Skin epidermis (tissue), 12 donors: ENCODE measurements around the gene FARS2.
"Not testable (repeated sequence)": the region's sequence is repeated elsewhere in the genome, so short reads cannot be mapped to it uniquely, and the experiment has no call there.

Source experiments
- H3K27ac ChIP-seq, 21 experiments: fragments of 200-600 bp; sonication (generic) in 11 of 21; one replicate each; pipeline ENCODE4 v1.5.0; 2020; ENCODE audit warnings: mild to moderate bottlenecking in 3 of 21, inconsistent platforms in 2 of 21, moderate library complexity in 2 of 21
- H3K4me3 ChIP-seq, 7 experiments: fragments of 200-600 bp; sonication (generic) in 2 of 7; one replicate each; pipeline ENCODE4 v1.5.0; 2020; ENCODE audit warnings: inconsistent platforms in 2 of 7, mild to moderate bottlenecking in 2 of 7, moderate library complexity in 1 of 7

FARS2 gene

DNA sequence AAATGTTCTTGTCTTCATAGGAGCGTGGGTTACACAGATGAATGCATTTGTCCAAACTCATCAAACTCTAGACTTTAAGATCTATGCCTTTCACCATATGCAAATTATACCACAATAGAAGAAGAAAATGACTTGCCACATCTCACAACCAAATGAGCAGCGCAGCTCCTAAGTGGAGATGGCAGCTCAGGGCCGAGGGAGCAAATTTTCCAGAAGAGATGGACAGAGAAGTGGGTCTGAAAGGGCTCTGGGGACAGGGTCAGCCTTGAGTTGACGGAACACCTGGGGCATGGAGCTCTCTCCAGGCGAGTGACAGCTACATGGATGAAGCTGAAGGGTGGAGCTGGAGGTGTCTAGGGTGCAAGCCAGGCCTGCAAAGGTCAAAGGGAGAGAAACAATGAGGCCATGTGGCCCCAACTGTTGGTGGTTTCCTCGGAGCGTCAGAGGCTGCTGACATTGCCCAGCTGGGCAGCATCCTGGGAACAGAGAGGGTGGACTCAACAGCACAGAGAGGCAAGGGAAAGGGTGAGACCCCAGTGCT, 517.1 kb downstream of the FARS2 start:
- H3K4me3 ChIP-seq = no peak overlapping the region
- no peak overlapping the region for H3K27ac ChIP-seq

DNA sequence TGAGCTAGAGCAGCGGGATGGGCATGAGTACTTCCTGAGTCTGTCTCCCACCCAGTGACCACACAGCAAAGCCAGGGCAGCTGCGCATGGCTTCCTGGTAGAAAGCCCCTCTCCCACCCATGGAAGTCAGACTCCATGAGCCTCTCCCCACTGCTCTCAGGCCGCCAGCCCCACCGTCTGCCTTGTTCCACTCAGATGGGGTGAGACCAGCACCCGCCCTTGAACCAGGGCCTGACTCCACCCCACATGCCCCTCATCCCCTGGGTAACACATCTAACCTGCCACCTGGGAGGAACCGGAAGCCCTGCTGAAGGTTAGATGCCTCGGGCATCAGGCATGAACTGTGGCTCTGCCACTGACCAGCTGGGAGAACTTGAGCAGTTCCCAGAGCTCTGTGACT, 517.6 kb downstream of the FARS2 start:
- H3K4me3 ChIP-seq = no peak overlapping the region

DNA sequence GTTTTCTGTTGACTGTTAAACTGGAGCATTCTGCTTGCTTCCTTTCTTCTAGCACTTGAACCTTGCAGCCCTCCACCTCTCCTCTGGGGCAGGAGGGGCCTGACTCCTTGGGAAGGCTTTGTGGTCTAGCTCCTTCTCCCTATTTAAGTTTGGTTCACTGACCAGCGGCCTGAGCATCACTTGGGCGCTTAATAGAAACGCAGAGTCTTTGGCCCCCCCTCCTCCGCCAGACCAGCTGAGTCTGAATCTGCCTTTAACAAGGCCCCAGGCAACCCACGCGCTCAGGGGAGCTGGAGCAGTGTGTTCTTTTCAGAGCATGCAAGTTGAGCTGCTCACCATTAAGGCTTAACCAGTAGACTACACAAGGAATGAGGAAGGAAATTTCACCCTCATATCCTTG, 519.7 kb downstream of the FARS2 start:
- H3K27ac ChIP-seq = no peak overlapping the region
- no peak overlapping the region for H3K4me3 ChIP-seq

More for the DNA sequence above, 517.6 kb downstream of the FARS2 start:
- H3K27ac ChIP-seq = no peak overlapping the region

DNA sequence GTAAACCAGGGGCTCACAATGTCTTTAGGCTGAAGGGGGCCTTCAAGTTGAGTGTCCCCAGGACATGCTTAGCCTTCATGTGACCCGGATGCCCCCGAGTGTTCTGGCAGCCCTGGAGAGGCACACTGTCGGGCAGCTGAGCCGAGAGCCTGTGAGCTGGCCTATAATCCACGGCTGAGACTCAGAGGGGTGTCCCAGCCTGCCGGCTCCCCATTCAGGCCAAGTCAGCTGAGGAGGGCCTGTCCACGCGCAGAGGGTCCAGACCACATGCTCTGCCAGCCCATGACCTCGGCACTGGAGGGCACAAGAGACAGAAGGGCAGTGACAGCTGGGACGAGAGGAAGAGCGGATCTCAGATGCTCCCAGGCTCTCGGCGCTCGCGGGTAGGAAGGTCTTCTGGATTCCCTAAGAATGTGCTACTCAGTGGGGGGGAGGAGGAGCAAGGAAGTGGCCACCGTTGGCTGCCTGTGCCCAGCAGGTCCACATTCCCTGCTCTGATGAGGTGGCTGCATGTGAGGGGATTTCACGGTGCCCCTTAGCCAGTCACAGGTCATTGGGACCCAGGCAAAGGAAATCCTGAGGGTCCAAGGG, 520.7 kb downstream of the FARS2 start:
- Histone ChIP-seq H3K4me3 (no peak overlapping the region), H3K27ac (no peak overlapping the region)

DNA sequence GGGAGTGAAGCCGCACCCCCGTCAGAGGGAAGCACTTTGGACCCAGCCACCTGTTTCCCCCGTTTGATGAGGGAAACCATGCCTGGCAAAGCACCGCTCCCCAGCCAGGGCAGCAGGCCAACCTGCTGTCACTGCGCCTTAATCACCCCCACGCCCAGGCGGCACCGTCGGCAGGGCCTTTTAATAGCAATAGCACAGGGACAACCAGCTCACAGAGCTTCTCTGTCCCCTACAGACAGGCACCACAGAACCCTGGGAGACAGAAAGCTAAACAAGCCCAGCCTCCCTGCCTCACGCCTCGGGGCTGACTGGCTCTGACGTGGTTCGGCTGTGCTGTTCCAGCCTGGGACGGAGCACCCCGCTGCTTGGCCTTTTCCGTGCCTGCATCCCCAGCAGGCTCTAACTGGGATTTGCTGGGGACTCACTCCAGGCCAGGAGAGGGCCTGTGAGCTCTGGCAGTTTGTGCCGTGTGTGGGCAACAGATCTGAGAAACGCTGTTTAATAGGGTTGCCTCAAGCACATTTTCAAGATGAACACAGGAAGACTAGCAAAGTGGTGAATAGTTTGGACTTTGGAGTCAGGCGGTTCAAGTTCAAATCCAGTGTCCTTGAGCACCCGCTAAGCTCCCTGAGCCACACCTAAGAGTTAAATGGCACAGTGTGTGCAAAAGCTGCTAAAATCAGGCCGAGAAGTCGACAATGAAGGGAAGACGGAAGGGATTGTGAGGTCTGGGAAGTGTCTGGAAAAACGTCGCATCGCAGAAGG, 521.7 kb downstream of the FARS2 start:
- Histone ChIP-seq H3K27ac (no peak overlapping the region), H3K4me3 (no peak overlapping the region)

DNA sequence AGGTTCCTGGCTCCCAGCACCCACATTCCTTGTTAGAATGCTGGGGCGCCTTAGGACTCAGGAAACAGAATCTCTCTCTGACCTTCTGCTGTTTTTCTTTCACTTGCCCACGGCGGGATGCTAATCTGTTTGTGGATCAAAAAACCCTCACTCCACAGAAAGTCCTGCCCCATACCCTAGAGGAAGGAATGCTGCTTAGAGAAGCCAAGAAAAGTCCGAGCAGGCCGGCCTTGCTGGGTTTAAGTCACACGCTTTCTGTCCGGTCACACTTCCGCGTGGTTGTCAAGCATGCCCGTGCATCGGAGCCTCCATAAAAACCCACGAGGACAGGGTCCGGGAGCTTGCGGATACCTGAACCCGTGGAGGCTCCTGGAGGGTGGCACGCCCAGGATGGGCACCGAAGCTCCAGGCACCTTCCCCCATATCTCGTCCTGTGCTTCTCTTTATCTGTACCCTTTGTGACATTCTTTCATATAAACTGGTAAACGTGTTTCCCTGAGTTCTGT, 522.3 kb downstream of the FARS2 start:
- no peak overlapping the region for H3K27ac ChIP-seq
- H3K4me3 ChIP-seq = no peak overlapping the region

DNA sequence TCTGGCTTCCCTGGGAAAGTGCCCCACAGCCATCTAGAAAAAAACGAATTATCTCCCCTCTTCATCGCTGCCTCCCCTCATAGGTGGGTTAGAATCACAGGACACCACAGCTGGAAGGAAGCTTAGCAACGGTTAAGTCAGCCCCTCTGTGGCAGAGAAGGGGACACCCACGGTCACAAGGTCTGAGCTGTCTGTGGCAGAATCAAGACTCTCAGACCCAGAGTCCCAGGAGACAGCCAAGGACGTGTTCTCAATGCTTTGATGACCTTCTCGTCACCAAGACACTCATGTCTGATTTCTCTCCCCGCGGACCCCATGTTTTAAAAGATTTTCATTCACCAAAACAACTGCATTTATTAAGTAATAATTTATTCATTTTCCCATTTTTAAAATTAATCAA, 523.9 kb downstream of the FARS2 start:
- no peak overlapping the region for H3K4me3 ChIP-seq
- no peak overlapping the region for H3K27ac ChIP-seq

DNA sequence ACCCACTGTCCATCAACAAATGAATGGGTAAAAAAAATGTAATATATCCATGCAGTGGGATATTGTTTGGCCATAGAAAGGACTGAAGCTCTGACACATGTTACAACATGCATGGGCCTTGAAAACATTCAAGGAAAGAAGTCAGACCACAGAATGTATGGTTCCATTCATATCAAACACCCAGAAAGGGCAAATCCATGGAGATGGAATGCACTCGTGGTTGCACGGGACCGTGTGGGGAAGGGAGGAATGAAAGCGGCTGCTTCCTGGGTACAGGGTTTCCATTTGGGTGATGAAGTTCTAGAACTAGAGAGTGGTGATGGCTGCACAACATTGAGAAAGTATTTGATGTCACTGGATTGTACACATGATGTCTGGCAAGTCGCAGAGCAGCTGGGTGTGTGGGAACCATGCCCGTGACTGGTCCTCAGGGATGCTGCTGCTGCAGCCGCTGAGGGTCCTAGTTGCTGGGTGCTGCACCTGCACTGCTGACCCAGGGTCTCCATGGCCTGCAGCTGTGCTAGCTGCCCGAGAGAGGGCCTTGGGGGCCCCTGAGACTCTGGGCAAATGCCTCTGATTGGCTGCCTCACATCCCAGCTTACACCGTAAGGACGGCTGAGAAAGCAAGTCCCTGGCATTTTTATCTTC, 525.1 kb downstream of the FARS2 start:
- H3K4me3 ChIP-seq = no peak overlapping the region
- no peak overlapping the region for H3K27ac ChIP-seq

DNA sequence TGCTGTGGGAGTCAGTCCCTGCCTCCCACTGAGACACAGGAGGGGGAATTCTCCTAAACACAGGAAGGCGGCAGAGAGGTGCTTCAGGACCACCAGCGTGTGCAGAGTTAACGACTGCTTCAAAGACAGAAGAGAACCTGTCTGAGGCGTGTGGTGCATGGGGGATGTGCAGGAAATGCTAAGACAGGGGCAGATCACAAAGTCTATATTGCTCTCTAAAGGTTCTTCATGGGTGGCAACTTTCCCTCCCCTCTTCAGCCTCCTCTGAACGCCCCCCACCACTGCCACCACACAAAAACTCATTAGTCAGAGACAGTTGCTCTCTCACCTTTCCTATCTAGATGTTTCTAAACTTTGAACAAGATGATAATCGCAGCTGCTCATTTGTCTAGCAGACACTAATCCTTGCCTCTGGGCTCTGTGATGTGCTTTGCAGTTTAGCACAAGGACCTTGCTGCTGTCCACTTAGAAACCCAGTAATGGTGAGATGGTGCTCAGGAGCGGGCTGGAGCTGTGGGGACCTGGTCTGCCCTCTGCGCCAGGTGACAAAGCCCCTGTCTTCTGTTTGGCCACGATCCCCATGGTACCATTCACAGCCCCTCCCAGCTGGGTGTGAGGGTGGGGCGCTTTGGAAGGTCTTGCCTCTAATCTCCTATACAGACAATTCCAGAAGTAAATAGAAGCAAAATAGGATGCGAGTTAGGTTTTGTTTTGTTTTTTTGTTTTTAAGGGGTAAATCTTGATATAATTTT, 525.8 kb downstream of the FARS2 start:
- H3K27ac ChIP-seq = no peak overlapping the region
- no peak overlapping the region for H3K4me3 ChIP-seq

DNA sequence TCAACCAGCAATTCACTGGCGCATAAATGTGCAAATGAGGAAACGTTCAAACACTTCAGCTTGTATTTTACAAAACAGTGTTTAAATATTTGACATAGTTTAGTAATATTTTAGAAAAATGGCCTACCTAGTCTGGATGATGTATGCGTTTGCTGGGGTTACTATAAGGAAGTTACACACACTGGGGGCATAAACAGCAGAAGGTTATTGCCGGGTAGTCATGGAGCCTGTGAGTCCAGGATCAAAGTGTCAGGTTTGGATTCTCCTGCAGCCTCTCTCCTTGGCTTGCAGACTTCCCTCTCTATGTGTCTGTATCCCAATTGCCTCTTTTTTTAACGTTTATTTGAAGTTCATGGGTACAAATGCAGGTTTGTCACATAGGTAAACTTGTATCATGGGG, 528.1 kb downstream of the FARS2 start:
- not testable (repeated sequence) for H3K4me3 ChIP-seq, H3K27ac ChIP-seq

DNA sequence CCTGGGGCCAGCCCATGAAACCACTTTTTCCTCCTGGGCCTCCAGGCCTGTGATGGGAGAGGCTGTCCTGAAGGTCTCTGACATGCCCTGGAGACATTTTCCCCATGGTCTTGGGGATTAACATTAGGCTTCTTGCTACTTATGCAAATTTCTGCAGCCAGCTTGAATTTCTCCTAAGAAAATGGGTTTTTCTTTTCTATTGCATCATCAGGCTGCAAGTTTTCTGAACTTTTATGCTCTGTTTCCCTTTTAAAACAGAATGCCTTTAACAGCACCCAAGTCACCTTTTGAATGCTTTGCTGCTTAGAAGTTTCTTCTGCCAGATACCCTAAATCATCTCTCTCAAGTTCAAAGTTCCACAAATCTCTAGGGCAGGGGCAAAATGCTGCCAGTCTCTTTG, 535.2 kb downstream of the FARS2 start:
- H3K27ac ChIP-seq, H3K4me3 ChIP-seq: not testable (repeated sequence)

DNA sequence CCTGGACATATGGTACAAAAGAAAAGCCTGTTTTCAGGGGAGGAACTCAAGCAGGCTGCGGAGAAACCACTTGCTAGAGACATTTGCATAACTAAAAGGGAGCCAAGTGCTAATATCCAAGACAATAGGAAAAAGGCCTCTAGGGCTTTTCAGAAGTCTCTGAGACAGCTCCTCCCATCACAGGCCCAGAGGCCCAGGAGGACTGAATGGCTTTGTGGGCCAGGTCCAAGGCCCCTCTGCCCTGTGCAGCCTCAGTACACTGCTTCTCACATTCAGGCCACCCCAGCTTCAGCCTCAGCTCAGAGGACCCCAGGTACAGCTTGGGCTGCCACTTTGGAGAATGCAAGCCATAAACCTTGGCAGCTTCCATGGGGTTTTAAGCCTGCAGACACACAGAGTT, 545.1 kb downstream of the FARS2 start:
- H3K27ac ChIP-seq = not testable (repeated sequence)

DNA sequence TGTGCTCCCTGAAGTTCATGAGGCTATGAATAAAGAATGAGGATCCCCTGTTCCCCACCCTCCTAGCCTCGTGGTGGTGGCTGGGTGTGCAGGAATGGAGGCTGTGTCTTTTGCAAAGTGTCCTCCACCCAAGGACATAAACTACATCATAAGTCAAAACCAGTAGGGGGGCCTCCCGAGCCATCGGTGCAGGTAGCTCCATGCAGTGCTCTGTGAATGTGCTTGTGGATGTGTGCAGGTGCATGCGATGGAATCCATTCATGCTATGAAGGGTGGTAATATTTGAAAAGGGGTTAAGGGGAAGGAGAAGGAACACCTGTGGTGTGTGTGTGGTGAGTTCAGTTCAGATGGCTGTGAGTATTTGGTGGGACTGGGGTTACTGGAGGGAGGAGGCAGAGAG, 548.1 kb downstream of the FARS2 start:
- H3K27ac ChIP-seq = no peak overlapping the region
- no peak overlapping the region for H3K4me3 ChIP-seq

More for the DNA sequence above, 545.1 kb downstream of the FARS2 start:
- not testable (repeated sequence) for H3K4me3 ChIP-seq

DNA sequence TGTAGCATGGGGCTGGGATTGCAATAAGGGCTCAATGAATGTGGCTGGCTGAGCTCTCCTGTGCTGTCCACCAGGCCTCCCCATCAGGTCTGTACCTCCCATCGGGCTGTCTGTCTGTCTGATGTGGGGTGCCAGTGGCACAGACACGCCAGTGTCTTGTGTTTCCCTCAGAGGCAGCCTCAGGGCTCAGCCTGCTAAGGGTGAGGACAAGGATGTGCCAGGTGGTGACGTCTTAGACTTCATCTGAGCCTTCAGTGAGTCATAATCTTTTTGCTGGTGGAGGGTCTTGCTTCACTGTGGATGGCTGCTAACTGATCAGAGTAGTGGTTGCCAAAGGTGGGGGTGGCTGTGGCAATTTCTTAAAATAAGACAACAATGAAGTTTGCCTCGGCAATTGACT, 550.7 kb downstream of the FARS2 start:
- Histone ChIP-seq H3K4me3 (no peak overlapping the region), H3K27ac (no peak overlapping the region)

DNA sequence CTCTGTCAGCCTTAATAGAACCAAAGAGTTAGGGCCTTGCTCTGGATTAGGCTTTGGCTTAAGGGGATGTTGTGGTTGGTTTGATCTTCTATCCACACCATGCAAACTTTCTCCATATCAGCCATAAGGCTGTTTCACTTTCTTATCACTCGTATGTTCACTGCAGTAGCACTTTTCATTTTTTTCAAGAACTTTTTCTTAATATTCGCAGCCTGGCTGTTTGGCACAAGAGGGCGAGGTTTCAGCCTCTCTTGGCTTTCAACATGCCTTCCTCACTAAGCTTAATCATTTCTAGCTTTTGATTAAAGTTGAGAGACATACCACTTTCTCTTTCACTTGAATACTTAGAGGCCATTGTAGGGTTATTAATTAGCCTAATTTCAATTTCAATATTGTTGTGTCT, 552.3 kb downstream of the FARS2 start:
- Histone ChIP-seq H3K4me3 (no peak overlapping the region), H3K27ac (peak overlapping the region in 1 of 21 experiments; percentile 16)

DNA sequence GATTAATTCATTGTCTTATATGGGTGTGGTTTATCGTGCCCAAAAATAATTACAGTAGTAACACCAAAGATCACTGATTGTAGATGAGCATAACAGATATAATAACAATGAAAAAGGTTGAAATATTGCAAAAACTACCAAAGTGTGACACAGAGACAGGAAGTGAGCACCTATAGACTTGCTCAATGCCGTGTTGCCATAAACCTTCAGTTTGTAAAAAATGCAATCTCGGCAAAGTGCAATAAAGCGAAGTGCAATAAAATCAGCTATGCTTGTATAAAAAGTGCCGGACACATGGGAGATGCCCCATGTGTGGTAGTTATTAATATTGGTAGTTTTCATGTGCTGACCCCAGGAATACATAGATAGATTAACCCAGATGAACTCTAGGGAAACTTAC, 552.8 kb downstream of the FARS2 start:
- H3K4me3 ChIP-seq = no peak overlapping the region
- no peak overlapping the region for H3K27ac ChIP-seq

DNA sequence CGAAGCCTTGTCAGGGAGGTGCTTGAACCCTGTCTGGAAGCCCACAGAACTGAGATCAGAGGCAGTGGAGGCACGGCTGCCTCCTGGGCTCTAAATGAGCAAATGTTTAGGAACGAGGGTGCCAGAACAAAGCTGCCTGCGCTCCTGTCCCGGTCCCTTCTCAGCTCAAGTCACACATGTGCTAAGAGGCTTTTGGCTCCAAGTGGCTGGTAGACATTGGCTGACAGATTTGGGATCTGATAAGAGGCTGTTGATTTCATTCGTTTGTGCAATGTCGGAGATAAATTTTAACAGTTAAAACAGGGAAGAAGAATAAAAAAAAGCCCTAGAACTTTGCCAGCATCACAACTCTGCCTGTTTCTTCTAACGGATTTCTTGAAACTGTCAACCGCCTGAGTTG, 553.6 kb downstream of the FARS2 start:
- Histone ChIP-seq H3K4me3 (no peak overlapping the region), H3K27ac (no peak overlapping the region)

DNA sequence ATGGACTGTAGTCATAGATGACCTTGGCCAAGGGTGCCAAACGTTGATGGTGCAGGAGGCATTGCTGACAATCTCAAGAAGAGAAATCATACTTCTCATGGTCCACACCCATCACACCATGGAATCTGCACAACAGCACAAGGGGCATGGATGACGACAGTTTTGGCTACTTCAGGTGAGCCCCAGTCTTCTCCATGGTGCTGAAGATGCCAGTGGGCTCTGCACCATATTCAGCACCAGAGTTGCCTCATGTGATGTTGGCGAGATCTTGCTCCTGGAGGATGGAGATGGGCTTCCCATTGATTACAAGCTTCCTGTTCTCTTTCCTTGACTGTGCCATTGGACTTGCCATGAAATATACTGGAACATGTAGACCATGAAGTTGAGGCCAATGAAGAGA, 556.6 kb downstream of the FARS2 start:
- H3K27ac ChIP-seq = no peak overlapping the region

DNA sequence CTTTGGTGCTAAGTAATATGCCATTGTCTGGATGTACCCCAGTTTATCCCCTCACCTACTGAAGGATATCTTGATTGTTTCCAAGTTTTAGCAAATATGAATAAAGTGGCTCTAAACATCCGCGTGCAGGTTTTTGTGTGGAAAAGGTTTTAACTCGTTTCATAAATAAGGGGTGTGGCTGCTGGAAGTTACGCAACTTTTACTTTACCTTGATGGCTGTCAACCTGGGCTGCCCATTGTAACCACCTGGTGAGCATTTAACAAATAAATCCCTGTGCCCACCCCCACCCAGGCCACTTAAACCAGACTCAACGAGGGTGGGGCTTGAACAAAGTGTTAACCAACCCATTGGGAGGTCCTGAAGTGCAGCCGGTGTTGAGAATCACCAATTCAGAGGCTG, 557.6 kb downstream of the FARS2 start:
- Histone ChIP-seq H3K4me3 (no peak overlapping the region), H3K27ac (no peak overlapping the region)

More for the DNA sequence above, 556.6 kb downstream of the FARS2 start:
- no peak overlapping the region for H3K4me3 ChIP-seq
